ENCODE measurements around the gene CLDN22.
"Not testable (repeated sequence)": the region's sequence is repeated elsewhere in the genome, so short reads cannot be mapped to it uniquely, and the experiment has no call there.

The CLDN22 gene

DNA sequence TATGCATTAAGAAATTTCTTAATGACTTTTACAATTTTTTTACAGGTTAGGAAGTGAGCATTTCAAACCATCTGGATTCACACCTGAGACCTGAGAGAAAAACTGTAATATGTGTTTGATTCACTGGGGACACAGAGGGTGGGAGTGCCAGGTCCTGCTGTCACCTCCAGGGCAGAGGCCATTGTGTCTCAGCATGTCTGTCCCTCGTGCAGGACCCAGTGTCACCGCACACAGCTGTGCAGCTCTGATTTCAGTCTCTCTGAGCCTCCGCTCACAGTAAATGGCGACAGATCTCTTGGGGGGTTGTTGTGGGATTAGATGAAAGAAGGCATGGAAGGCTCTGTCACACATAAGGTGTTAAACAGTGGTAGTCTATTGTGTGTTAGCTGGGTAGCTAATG, 25.2 kb upstream of the CLDN22 start:
- DNase-seq = no peak

- no peak for DNase-seq
These were observed 24.6 kb upstream of the CLDN22 start for GRCh38 chr4:183344523-183345255.

- no peak for DNase-seq
These were observed 23.7 kb upstream of the CLDN22 start for GRCh38 chr4:183343730-183344129.

- no peak for DNase-seq
These were observed 22.8 kb upstream of the CLDN22 start for GRCh38 chr4:183342541-183343533.

DNA sequence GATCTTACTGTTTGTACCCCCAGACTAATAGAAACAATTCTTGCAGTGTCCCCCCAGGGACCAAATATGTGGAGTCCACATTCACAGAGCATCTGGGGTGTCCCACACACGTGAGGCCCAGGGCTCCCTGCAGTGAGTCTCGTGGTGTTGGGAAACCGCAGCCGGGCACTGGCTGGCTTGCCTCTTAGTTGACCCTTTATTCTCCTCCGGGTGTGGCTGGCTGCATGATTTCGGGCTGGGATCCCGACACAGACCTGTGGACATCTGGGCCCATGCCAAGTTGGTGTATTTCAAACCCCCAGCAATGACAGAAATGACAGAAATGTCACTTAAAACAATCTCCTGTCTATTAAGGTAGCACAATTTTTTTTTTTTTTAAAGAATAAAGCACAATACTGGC, 17.8 kb upstream of the CLDN22 start:
- DNase-seq = no peak

DNA sequence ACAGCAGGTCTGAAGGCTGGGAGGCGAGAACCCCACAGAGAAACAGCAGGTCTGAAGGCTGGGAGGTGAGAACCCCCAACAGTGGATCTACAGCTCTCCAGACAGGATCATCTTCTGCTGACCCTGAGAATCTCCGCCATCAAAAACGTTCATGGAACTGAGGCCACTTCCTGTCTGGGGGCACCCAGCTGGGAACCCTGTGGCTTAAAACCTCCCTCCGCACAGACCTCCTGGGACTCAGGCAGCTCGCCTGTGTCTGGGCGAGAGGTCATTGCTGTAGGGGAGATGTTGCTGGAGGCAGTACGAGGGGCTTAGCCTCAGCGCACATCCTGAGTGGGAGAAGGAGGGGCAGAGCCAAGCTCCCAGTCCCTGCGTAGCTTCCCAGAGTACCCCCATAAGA, 17.3 kb upstream of the CLDN22 start:
- no peak for DNase-seq

DNA sequence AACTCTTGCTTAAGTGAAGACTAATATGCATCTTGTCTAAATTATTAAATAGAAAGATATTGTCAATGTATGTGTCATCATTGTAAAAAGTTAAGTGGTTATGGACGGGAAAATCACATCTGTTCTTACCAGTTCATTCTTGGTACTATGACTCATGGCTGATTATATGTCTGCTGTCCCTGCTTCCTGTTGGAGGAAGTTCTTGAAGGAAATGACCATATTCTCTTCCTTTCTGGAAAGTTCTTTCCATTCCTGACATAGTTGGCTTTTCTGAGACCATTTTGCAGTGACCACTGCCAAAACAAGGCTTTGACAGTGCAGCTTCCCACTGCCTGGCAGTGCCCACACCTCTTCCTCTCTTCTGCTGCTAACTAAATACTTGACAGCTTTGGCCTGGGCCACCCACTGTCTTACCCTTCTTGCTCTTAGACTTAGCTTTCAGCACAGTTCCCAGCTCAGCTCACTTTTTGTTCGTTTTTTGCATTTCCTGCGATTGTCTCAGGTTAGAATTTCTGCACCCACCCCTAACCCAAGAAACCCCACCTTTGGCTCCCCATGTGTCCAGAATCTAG, 15.4 kb upstream of the CLDN22 start:
- no peak for DNase-seq

DNA sequence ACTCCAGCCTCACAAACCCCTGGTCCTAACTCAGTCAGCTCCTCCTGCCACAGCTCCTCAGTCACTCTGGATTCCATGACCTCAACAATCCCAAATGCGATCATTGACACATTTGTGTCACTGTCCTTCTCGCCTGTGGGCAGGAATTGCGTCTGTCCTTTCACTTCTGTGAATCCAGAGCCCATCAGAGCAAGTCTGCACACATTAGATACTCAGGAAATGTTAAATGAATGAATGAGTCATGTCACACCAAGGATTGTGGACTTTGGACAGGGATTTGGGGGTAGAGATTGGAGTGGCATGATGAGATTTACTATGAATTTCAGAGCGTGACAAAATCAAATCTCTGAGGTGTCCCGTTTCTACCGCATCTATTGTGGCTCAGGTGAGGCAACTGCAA, 13.9 kb upstream of the CLDN22 start:
- no peak for DNase-seq

GRCh38 chr4:183333202-183333601, 13.1 kb upstream of the CLDN22 start:
- no peak for DNase-seq

DNA sequence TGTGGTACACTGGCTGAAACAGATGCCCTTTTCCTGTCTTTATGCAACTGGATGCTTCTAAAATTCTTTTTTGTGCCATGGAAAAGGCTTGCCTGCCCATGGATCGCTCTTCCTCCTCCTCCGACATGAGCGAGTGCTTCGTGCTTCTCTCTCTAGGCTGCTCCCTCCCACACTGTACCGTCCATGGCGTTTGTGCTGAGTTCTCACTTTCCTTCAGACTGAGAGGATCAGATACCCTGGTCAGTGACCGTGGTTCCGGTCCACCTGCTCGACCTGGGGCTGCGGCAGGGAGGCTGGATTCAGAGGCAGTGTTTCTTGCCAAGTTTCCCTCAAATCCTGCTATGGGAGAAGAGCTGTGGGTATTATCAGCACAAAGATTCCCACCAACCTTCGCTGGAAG, 12.4 kb upstream of the CLDN22 start:
- no peak for DNase-seq

GRCh38 chr4:183330841-183331240, 10.8 kb upstream of the CLDN22 start:
- DNase-seq = no peak

- no peak for DNase-seq
These were observed 10.1 kb upstream of the CLDN22 start for GRCh38 chr4:183329954-183330742.

DNA sequence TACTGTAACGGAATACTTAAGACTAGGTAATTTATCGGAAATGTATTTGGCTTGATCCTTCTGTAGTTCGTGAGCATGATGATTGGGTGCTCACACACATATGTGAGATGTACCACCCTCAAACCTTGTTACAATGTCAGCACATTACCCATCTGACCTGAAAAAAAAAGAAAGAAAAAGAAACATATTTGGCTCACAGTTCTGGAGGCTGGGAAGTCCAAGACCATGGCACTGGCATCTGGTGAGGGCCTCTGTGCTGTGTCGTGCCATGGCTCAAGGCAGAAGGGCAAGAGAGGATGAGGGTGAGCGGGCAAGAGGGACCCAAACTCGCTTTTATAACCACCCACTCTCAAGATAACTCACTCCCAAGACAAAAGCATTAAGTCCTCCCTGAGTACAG, 9.2 kb upstream of the CLDN22 start:
- DNase-seq = no peak

DNA sequence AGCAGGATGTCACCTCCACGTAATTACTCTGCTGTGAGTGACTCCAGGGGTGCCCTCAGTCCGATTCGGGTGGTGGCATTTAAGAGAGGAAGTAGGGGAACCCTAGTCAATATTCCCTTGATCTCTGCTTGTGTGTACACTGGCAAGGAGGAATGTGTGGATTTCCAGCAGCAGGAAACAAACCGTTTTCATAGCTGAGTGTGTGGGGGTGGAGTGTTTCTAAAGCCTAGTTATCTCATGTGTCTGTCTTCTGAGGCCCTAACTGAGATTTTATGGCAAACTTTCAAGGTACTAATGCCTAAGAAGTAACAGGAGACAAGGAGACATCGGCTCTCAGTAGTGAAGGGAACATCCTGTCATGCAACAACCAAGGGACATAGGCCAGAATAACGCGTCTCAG, 8.8 kb upstream of the CLDN22 start:
- DNase-seq = no peak

DNA sequence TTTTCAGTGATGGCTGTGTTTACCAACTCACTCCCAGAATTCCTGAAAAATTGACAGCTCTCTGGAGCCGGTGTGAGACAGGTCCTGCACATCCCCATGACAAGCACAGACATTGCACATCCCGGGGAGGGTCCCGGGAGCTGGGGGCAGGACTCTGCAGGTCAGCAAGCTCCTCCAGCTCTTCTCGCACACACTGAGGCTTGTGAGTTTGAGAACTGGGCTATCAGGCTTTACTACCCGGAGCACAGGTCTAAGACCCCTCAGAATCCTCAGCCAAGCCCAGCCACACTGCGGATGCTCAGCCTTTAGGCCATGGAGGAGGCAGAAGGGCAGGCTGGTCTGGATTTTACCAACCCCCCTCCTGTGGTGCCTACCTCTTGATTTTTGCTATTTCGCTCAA, 7.8 kb upstream of the CLDN22 start:
- no peak for DNase-seq

DNA sequence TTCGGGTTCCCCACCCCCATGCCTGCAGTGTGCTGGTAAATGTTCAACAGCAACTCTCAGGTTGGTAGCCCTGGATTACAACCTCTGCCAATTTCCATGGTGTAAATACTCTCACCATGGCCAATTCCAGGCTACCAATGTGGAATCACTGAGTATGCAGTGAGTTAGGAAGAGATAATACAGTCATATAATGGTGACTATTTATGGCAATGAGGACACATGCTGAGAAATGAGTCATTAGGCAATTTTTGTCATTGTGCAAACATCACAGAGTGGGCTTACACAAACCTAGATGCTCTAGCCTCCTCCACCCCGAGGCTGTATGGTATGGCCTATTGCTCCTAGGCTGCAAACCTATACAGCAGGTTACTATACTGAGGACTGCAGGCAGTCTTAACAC, 6.8 kb upstream of the CLDN22 start:
- no peak for DNase-seq

- not testable (repeated sequence) for DNase-seq
These were observed 6.3 kb upstream of the CLDN22 start for GRCh38 chr4:183326387-183326786.

DNA sequence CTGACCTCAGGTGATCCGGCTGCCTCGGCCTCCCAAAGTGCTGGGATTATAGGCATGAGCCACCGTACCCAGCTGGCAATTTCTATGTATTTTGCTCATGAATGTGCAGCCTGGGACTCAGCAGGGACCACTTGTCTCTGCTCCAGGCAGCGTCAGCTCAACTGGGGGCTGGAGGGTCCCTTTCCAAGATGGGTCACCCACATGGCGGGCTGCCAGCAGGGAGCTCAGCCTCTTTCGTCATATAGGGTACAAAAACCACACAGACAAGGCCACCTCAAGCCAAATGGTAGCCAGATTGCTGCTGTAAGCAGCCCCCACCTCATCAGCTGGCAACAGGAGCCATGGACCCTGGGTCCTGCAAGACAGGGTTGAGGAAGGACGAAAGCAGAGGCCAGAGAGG, 4.5 kb upstream of the CLDN22 start:
- DNase-seq = no peak

- DNase-seq = not testable (repeated sequence)
These were observed 4.0 kb upstream of the CLDN22 start for GRCh38 chr4:183324056-183324455.

DNA sequence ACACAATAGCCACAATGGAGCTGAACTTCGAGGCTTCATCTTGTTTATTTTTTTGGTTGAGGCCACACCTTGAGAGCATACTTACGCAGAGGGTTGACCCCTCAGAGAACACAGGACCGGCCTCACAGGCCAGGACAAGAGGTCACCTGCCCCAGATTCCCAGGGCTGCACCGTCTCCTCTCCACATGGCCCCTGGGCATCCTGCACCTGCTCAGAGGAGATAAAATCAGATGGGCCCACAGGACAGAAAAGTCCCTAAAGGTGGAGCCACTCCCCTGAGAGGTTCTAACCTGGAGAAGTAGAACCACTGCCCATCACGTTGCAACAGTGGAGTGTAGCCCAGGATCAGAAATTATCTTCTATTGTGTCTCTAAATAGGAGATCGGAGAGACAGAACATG, 3.2 kb upstream of the CLDN22 start:
- DNase-seq = no peak

DNA sequence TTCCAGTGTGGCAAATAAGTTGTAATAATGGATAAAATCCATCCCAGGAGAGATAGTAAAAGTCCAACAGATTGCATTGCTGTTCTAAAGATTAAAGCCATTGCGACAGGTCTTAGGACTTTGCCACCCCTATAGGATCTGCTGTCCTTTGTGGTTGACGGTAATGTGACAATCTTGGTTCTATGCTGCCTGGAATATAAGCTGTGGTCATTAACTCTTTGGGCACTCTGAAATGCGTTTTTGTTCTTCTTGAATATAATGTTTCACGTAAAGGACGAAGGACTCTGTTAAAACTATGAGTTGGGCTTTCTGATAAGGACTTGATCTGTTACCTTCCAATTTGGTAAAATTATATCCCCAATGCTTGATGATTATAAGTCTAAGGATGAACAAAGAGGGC, 2.2 kb upstream of the CLDN22 start, which contains the start of gene CLDN24:
Gene CLDN24 (minus strand): TSS at position 101 of the 400 bp plus-strand sequence. CDS start 0 bp downstream, at position 101.
- no peak for DNase-seq

DNA sequence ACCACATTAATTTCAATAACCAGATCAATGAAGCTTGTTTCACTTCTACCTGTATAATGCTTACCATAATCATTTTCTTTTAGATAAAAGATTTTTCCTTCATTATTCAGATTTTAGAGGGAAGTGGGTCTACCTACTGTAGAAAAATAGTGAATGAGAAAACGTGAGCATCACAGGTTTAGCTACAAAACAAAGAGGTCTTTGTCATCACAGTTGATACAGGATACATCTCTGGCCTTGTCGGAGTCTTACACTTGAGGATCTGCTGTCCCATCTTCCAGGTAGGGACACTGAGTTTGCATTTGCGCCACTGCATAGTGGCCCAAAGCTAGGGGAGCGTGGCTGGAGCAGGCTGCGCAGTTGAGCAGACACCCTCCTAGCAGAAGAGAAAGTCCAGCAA, 1.4 kb upstream of the CLDN22 start:
- no peak for DNase-seq

- DNase-seq = no peak
These were observed 1.0 kb upstream of the CLDN22 start for GRCh38 chr4:183321079-183321478.

All from activated T-cell treated with anti-CD3 and anti-CD28 coated beads, Interleukin-2, amount 50 U/mL, for 1 hour (primary cell).